C4-2B (cell line): ENCODE measurements around the gene STRA6.

Experiments used
- CTCF ChIP-seq: fragments of 450-650 bp; conservative IDR thresholded peaks from 2 replicates; pipeline ENCODE4 v1.5.1; 2017; ENCODE audit warnings: mild to moderate bottlenecking
- ZFX ChIP-seq: fragments of 450-650 bp; IDR thresholded peaks from 2 replicates; pipeline ENCODE4 v1.6.1; 2017

DNA sequence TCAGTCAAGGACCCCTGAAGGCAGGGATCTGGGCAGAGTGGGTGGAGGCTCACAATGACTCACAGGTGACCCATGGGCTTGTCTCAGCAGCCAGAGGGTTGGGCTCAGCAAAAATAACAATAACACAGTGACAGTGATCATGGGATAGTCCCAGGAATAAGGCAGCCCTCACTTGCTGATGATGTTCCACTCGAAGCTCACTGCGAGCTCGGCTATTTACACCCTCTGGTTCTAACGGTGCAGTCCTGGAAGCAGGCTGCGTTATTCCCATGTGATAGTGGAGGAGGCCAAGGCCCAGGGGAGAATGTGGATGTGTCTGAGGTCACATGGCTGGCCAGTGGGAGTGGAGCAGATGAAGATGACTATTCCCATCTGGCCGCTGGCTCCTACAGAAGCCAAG is 49.7 kb upstream of the STRA6 start:
- TF ChIP-seq CTCF: no peak
- no peak for TF ChIP-seq ZFX
